PFSK-1 (cell line): ENCODE data around the gene COL19A1.

Experiments used
- FOXP2 ChIP-seq: optimal IDR thresholded peaks from 2 replicates; pipeline ENCODE3; 2011; ENCODE audit warnings: borderline replicate concordance, control low read depth, inconsistent platforms; ENCODE audit not compliant: insufficient read depth; ENCODE audit errors: extremely low read length, extremely low read depth
- POLR2AphosphoS5 ChIP-seq: IDR thresholded peaks from 2 replicates; pipeline ENCODE4 v1.6.1; 2012; ENCODE audit warnings: low read depth, mild to moderate bottlenecking, control low read depth, low read length, moderate library complexity
- SIN3A ChIP-seq: IDR thresholded peaks from 2 replicates; pipeline ENCODE4 v1.6.1; 2012; ENCODE audit warnings: mild to moderate bottlenecking, low read length, moderate library complexity, borderline replicate concordance; ENCODE audit not compliant: insufficient read depth
- TAF1 ChIP-seq: IDR thresholded peaks from 2 replicates; pipeline ENCODE4 v1.6.1; 2012; ENCODE audit warnings: low read length, control low read depth, borderline replicate concordance; ENCODE audit not compliant: insufficient read depth
- TF ChIP-seq, protein P1 (sequence below), 2 experiments: IDR thresholded peaks; 2 replicates each; pipeline versions ENCODE4 v1.6.1 to v1.8.0; 2011 to 2012; ENCODE audit warnings: low read depth in 2 of 2, low read length in 2 of 2, control low read depth in 1 of 2, inconsistent platforms in 1 of 2, mild to moderate bottlenecking in 1 of 2, moderate library complexity in 1 of 2; ENCODE audit not compliant: insufficient read depth in 1 of 2

COL19A1 gene

DNA sequence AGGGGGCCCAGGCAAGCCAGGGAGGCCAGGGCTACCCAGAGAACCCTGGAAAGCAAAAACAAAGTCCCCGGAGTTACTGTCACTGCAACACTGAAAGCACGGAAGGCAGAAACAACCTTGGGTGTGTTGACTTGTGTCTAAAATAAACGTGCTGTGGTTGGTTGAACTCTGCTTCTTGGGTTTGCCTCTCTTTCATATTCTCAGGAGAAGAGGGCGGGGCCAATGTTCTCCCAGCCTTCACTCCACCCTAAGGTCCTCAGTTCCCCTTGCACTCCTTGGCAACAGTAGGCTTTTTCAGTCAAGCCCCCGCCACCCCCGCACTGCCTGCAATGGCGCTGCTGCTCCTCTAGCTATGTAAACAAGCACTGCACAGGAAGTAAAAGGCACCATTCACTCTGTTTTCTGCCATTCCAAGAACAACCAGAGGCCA, 375.6 kb downstream of the COL19A1 start:
- TF ChIP-seq FOXP2: no peak
- TF ChIP-seq TAF1: no peak
- TF ChIP-seq, protein P1, sequence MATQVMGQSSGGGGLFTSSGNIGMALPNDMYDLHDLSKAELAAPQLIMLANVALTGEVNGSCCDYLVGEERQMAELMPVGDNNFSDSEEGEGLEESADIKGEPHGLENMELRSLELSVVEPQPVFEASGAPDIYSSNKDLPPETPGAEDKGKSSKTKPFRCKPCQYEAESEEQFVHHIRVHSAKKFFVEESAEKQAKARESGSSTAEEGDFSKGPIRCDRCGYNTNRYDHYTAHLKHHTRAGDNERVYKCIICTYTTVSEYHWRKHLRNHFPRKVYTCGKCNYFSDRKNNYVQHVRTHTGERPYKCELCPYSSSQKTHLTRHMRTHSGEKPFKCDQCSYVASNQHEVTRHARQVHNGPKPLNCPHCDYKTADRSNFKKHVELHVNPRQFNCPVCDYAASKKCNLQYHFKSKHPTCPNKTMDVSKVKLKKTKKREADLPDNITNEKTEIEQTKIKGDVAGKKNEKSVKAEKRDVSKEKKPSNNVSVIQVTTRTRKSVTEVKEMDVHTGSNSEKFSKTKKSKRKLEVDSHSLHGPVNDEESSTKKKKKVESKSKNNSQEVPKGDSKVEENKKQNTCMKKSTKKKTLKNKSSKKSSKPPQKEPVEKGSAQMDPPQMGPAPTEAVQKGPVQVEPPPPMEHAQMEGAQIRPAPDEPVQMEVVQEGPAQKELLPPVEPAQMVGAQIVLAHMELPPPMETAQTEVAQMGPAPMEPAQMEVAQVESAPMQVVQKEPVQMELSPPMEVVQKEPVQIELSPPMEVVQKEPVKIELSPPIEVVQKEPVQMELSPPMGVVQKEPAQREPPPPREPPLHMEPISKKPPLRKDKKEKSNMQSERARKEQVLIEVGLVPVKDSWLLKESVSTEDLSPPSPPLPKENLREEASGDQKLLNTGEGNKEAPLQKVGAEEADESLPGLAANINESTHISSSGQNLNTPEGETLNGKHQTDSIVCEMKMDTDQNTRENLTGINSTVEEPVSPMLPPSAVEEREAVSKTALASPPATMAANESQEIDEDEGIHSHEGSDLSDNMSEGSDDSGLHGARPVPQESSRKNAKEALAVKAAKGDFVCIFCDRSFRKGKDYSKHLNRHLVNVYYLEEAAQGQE (IDR thresholded peaks at IDR 0.05; ENCODE audit: insufficient read depth in 1 of 2, low read depth in 2 of 2, low read length in 2 of 2): no peak
- no peak for TF ChIP-seq POLR2AphosphoS5
- no peak for TF ChIP-seq SIN3A

DNA sequence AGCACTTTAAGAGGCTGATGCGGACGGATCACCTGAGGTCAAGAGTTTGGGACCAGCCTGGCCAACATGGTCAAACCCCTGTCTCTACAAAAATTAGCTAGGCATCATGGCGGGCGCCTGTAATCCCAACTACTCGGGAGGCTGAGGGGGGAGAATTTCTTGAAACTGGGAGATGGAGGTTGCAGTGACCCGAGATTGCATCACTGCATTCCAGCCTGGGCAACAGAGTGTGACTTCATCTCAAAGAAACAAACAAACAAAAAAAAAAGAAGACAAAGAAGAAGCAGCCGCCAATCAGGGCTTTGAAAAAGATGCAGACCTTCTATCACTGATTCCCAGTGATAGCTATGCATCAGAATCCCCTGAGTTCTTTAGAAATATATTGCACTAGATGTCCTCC, 379.8 kb downstream of the COL19A1 start:
- TF ChIP-seq SIN3A (no peak), FOXP2 (no peak), POLR2AphosphoS5 (no peak), TAF1 (no peak)
- TF ChIP-seq, protein P1 (IDR thresholded peaks at IDR 0.05; ENCODE audit: insufficient read depth in 1 of 2, low read depth in 2 of 2, low read length in 2 of 2): no peak

DNA sequence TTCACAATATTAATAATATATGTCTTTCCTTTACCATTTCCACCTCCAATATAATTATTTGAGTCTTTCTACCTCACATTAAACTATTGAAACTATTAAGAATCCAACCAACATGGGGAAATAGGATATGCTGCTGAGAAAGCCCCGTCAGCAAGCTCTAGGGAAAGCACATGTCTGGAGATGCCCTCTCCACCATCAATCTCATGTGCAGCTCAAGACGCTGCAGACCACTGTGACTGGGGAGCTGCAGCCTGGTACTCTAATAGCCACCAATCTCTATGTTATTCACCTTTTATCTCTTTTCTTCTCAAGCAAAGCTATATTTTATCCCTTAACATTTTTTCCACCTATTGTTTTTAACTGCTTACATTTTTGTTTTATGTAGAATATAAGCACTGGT, 386.2 kb downstream of the COL19A1 start:
- no peak for TF ChIP-seq TAF1
- TF ChIP-seq POLR2AphosphoS5: no peak
- TF ChIP-seq, protein P1 (IDR thresholded peaks at IDR 0.05; ENCODE audit: insufficient read depth in 1 of 2, low read depth in 2 of 2, low read length in 2 of 2): no peak
- no peak for TF ChIP-seq SIN3A
- TF ChIP-seq FOXP2: no peak

DNA sequence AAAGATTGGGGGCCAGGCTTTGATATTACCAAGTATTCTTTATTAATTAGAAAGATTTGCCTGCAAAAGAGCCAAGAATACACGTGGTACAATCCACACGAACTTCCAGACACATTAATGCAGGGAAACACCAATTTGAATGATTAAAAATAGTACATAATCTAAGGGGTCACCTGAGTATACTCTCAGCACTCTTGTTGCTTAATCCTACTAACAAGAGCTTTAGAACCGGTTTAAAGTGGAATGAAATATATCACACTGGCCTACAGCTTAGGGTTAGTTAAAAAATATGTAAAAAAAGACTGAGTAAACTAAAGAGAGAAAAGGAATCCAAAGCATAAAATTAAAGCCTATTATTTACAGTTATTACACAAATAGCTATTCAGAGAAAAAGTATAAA, 387.6 kb downstream of the COL19A1 start:
- TF ChIP-seq SIN3A (no peak), FOXP2 (no peak), TAF1 (no peak), POLR2AphosphoS5 (no peak)
- TF ChIP-seq, protein P1 (IDR thresholded peaks at IDR 0.05; ENCODE audit: insufficient read depth in 1 of 2, low read depth in 2 of 2, low read length in 2 of 2): no peak

DNA sequence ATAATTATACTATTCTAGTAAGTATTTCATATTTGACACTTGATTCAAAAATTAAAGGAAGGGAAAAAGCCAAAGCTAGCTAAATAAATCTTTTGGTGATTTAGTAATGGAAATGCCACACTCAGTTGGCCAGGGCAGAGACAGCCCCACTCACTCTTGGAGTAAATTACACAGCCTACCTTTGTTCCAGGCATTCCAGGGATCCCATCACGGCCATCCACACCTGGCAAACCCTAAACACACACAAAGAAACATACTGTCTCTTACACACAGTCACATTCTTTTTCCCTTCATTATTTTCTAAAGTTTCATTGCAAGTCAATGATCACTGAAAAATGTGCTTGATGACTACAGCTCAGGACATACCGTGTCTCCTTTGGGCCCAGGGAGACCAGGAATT, 388.4 kb downstream of the COL19A1 start:
- TF ChIP-seq, protein P1 (IDR thresholded peaks at IDR 0.05; ENCODE audit: insufficient read depth in 1 of 2, low read depth in 2 of 2, low read length in 2 of 2): no peak
- TF ChIP-seq POLR2AphosphoS5: no peak
- no peak for TF ChIP-seq SIN3A
- TF ChIP-seq TAF1: no peak
- no peak for TF ChIP-seq FOXP2
